Nucleus accumbens (tissue), 56 donors: ENCODE measurements around the gene HDDC2.

Experiments used
- DNase-seq, 56 donors: peaks; one replicate each; lab custom pipeline; 2025; lab: John Stamatoyannopoulos, UW

Gene HDDC2

DNA sequence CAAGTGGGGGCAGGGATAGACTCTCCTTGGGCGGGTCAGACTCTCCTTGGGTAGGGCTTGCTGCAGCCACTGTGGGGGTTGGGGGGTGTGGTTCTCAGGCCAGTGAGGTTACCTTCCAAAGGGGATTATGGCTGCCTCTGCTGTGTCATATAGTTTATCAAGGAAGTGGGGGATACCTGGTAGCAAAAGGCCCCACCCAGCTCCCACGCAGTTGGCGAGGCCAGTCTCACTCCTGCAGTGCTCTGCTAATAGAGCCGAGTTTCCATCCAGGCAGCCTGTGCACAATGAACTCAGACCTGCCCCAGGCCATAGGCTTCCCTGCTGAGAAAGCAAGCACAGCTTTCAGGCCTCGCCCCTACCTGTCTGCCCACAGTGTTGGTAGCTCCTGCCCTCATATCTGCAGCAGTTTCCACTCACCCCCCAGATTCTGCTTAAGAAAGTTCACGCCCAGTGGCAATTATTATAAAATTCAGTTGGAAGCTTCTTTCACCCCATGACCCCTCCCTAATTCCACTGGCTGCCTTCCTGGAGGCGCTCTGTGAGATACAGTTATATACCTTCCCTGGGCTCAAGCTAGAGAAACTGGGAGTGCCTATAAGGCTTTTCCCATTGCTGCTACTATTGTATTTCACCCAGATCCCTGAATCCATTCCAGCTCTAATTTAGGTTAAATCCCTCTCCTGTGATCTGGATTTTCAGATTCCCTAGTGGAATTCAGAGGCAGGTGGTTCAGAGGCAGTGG, 56.1 kb downstream of the HDDC2 start:
- DNase-seq = no peak

DNA sequence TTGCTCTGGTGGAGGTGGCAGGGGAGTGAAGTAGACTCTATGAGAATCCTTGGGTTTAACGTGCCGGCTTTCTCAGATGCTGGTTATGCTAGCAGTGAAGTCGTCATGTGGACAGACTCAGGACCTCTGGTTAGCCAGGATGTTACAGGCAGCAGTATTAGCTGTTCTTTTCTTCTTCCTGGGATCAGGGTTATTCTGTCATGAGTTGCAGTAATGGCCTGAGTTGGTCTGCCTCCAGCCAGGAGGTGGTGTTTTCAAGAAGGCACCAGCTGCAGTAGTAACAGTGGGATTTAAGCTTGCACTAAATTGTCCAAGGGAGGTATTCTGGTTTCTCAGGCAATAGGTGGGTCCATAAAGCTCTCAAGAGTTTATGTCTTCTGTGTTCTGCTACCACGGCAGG, 56.7 kb downstream of the HDDC2 start:
- no peak for DNase-seq

DNA sequence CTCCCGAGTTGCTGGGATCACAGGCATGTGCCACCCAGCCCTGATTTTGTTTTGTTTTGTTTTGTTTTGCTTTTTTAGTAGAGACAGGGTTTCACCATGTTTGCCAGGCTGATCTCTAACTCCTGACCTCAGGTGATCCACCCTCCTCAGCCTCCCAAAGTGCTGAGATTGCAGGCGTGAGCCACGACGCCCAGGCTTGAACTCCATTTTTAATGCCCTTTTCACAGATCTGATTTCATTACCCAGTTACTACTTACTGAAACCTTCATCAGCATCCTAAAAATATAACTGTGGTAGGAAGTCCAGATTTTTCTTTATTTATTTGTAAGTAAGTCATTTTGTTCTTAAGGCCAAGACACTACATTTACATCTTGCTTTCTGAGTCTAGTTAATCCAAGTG, 64.0 kb downstream of the HDDC2 start:
- no peak for DNase-seq

DNA sequence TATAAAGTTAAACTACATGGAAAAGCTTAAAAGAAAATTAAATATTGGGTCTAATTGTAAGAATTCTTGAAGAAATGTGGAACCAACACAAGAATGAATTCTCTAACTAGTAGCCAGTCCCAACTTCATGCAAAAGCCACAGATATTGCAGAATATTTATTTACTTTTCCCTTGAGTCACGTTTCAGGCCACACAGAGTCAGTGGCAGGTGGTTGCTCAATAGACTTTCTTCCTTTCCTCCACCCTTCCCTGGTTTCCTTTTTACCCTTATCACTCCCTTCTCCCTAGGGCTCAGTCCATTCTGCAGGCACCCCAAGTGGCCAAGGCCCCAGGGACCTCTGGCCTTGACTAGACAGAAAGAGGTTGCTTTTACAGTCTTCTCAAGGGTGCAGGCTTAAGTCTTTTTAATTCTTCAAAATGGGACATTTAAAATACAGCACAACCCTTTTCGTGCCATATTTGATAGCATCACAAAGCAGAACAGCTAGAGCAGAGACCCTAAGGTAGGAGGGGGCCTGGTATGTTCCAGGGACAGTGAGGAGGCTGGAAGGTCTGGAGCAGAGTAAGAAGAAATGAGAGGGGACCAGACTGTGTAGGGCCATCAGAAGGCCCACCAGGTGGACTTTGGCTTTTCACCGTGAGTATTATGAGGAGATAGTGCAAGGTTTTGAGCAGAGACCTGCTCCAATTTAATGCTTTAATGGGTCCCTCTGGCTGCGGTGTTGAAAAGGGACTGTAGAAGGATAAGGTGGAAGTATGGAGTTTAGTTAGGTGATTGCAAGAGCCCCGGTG, 65.0 kb downstream of the HDDC2 start:
- DNase-seq = no peak

DNA sequence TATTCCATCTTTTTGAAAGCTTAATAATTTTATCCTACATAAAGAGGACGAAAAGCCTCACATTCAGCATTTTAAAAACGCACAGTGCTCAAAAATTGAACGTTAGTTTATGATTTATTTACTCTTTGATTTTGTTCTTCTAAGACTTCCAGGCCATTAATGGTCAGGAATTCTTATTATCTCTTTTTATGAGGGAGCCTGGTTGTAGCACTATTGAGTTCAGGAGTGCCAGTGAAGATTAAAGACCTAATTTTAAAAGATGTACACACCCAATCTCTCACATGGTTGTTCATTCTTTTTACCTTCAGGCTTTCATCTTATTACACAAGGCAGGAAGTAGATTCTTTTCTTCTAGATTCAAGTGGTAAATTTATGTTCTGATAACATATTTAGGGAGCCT, 68.6 kb downstream of the HDDC2 start:
- no peak for DNase-seq

DNA sequence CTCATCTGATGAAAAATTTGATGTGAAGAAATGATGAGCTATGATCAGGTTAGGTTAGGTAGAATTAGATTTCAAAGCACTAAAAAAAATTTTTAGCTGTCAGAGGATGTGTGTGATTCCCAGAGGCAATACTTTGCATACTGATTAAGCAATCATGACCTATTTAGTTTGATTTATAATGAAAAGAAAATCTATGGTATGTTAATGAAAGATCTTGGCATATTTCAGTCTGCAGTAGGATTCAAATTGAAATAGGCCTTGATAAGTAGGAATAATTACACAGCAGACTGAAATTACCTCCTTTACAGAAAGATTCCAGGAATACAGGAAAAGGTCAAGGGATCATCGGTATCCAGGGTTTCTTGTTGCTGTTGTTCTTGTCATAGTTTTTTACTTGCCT, 69.3 kb downstream of the HDDC2 start:
- no peak for DNase-seq

DNA sequence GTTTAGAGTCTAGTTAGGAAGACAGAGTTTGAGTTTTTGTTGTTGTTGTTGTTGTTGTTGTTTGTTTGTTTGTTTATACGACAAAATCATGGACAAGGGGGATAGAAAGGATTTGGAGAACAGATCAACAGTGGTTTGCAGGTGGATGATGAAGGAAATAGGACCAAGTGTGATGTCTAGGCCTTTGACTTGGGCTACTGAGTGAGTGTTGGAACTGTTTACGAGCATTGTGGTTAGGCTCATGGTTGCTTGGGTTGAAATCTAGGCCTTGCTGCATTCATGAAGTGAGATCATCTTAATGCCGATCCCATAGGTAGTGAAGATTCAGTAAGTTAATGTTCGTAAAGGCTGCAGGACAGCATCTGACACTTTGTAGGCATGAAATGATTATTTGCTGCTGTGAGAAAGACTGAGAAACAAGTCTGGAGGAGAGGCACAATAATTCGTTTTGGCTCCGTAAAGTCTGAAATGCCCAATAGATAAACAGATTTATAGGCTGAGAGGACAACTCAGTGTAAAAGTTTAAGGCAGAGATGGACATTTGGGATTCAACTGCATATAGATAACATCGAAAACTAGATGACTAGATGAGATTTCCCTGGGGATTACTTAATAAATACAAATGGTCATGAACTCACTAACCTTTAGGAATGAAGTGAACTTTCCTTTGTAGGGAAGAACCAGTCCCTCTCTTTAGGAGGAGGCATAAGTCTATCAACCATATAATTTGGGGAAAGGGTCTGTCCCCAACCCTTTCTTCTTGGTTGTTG, 70.0 kb downstream of the HDDC2 start:
- DNase-seq = no peak

DNA sequence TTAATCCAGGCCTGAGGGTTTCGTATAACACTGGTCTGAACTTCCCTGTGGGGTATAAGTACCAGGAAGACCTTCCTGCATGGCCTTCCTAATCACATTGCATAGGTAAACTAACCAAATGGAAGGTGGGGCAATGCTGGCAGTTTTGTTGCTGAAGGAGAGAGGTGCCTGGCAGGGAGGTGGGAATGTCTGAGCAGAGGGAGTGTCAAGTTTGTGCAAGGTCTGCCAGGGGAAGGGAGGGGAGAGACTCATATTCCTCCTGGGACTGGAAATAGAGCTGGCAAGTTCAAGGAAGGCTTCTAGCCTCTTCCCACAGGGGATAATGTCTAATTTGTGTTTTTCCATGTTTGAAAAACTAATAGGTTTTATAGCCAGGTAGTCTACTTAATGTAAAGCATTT, 70.6 kb downstream of the HDDC2 start:
- DNase-seq = no peak

DNA sequence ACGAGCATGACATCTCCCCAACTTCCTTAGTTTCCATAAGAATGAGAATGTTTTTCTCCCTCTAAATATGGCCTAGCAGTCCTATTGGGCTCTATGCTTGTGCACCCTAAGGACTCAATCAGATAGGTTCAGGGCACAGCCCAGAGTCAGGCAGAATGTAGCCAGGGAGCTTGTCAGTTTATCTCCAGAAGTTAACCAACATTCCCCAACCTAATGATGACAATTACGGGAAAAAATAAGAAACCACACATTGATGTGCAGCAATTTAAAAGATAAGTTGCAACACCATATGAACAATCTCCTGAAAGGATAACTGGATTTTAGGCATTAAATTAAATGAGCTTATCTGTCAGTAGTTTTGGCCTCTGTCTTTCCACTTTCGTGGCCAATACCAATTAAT, 71.1 kb downstream of the HDDC2 start:
- no peak for DNase-seq

DNA sequence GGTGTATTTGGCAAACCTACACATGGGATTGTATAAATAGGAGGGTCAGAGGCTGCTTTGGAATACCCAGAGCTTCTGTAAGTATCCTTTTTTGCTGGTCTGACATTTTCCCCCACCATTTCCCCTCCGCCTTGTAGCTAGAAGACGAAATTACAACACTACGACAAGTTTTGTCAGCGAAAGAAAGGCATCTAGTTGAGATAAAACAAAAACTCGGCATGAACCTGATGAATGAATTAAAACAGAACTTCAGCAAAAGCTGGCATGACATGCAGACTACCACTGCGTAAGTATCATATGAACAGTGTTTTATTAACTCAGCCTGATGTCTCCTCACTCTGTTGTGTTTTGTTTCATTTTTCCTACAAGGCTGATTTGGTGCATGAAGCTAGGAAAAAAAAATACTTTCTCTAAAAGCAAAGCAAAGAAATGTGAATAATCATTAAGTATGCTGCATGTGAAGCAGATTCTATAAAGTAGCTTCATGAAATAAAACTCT, 72.7 kb downstream of the HDDC2 start:
- DNase-seq = no peak

DNA sequence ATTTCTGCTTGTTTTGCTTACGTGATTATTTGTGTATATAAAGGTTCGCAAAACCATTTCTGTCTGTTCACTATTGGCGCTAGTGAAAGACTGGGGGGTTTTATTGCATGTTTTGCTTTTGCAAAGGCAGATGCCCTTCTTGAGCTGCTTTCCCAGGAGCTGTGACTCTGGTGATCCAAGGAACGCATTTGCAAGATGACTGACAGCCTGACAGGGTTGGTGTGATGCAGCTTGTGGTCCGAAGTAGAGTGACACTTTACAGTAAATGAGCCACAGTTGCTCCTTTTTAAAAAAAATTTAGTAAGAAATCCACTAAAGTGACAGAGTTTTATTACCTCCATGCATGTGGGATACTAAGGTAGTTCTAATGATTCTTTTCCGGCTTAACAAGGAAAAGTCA, 74.5 kb downstream of the HDDC2 start:
- no peak for DNase-seq
